ENCODE data around the gene MTHFD2L. TPM values are rescaled to one million over a fixed set of nuclear protein-coding genes. Genes with fewer than 3 reads are reported as not detected.
"Not testable (repeated sequence)": the region's sequence is repeated elsewhere in the genome, so short reads cannot be mapped to it uniquely, and the experiment has no call there.

Gene MTHFD2L
- total RNA-seq, 2 experiments from 2014 or later = 6.5 to 6.8 TPM

DNA sequence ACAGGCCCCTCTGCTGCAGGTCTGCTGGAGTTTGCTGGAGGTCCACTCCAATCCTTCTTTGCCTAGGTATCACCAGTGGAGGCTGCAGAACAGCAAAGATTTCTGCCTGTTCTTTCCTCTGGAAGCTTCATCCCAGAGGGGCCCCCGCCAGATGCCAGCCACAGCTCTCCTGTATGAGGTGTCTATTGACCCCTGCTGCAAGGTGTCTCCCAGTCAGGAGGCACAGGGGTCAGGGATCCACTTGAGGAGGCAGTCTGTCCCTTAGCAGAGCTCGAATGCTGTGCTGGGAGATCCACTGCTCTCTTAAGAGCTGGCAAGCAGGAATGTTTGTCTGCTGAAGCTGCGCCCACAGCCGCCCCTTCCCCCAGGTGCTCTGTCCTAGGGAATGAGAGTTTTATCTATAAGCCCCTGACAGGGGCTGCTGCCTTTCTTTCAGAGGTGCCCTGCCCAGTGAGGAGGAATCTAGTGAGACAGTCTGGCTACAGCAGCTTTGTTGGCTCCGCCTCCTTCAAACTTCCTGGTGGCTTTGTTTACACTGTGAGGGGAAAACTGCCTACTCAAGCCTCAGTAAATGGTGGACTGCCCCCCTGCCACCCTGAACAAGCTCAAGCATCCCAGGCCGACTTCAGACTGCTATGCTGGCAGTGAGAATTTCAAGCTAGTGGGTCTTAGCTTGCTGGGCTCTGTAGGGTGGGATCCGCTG, 56.7 kb downstream of the MTHFD2L start:
- not testable (repeated sequence) for H3K4me3 Mint-ChIP-seq; H3K27ac Mint-ChIP-seq; H3K36me3 Mint-ChIP-seq; H3K27me3 Mint-ChIP-seq; H3K9me3 Mint-ChIP-seq (ENCODE audit: low read depth); H3K4me1 Mint-ChIP-seq; DNase-seq; ATAC-seq
- CTCF ChIA-PET = interaction anchor here (0.8 to 1.2 kb wide), 2 partner anchors 14 to 15 kb away, joined by 3 to 5 read pairs; no protein-coding TSS in a partner anchor

DNA sequence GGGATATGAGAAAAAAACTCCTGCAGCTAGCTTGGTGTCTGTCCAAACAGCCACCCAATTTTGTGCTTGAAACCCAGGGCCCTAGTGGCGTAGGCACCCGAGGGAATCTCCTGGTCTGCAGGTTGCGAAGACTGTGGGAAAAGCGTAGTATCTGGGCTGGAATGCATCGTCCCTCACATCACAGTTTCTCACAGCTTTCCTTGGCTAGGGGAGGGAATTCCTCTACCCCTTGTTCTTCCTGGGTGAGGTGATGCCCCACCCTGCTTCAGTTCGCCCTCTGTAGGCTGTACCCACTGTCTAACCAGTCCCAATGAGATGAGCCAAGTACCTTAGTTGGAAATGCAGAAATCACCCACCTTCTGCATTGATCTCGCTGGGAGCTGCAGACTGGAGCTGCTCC, 57.3 kb downstream of the MTHFD2L start:
- H3K9me3 Mint-ChIP-seq (ENCODE audit: low read depth); H3K4me1 Mint-ChIP-seq; ATAC-seq; H3K27ac Mint-ChIP-seq; H3K27me3 Mint-ChIP-seq; H3K36me3 Mint-ChIP-seq; H3K4me3 Mint-ChIP-seq; DNase-seq: not testable (repeated sequence)
- CTCF ChIA-PET = interaction anchor here (0.8 to 1.4 kb wide), 3 partner anchors 13 to 15 kb away, joined by 3 to 5 read pairs (median 3); no protein-coding TSS in a partner anchor

DNA sequence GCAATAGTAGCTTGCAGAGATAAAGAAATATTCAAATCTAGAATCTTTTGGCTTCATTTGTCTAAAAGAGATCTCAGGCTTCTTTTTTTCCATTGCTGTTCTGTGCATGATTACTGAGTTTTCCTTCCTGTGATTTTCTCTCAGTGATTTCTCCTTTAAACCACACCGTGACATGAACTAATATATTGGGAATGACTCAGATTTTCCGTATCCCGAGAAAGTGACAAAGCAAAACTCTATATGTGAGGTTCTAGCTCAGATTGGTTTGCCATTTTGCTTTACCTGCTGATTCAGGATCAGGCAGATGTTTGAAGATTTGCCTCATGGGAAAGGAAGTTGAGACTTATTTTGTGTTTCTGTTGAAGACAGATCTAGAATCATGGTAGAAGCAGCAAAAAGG, 59.4 kb downstream of the MTHFD2L start:
- Mint-ChIP-seq H3K4me3 (no peak overlapping the region), H3K27me3 (no peaks in the 10 kb centered on the region), H3K27ac (no peak overlapping the region), H3K36me3 (peaks cover 5% of the 10 kb centered on the region), H3K4me1 (no peaks in the 10 kb centered on the region), H3K9me3 (ENCODE audit: low read depth) (no peaks in the 10 kb centered on the region)
- CTCF ChIA-PET = no interaction called here
- no peak for DNase-seq
- ATAC-seq = no peak

DNA sequence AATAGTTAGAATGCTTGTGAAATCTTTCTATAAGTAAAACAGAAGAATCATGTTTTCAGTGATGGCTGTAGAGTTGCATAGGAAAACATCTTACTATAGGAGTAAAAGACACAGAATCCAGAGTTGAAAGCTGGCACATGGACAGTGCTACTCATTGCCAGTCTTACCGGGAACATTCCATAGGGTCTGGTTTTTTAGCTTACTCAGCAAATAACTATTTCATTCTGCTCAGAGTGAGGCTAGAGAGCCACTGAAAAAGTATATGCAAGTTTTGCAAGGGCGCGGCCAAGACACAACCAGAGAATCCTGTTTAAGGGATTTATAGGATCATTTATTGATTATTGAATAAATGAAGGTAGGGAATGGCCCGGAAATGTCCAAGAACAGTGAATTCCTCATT, 60.3 kb downstream of the MTHFD2L start:
- DNase-seq (no peak), ATAC-seq (no peak)
- no peaks in the 10 kb centered on the region for H3K9me3 Mint-ChIP-seq (ENCODE audit: low read depth)
- peaks cover 4% of the 10 kb centered on the region for H3K36me3 Mint-ChIP-seq
- H3K4me3 Mint-ChIP-seq = no peak overlapping the region
- H3K4me1 Mint-ChIP-seq = no peaks in the 10 kb centered on the region
- no peaks in the 10 kb centered on the region for H3K27me3 Mint-ChIP-seq
- no peak overlapping the region for H3K27ac Mint-ChIP-seq
- CTCF ChIA-PET = interaction anchor here (0.6 to 1.3 kb wide), 2 partner anchors 10 to 94 kb away, joined by 3 to 4 read pairs; no protein-coding TSS in a partner anchor

DNA sequence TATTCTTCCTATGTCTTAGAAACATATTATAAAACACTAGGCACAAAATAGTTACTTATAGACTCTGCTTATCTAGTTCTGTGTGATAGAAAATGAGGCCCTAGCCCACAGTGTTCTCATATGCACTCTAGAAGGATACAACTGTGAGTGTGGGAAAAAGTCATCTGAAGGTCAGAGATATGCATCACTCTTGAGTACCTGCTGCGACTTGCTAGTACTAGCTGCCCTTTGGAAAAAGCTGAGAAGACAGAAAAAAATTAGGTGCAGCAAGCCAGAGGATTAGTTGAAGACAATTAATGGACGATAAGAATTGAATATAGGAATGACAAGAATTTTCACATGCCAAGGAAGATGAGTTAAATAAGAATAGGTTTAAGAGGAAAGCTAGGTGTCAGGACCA, 61.3 kb downstream of the MTHFD2L start:
- Mint-ChIP-seq H3K4me3 (no peak overlapping the region), H3K27ac (no peak overlapping the region), H3K9me3 (ENCODE audit: low read depth) (no peaks in the 10 kb centered on the region), H3K36me3 (no peaks in the 10 kb centered on the region), H3K4me1 (no peaks in the 10 kb centered on the region), H3K27me3 (no peaks in the 10 kb centered on the region)
- ATAC-seq = no peak
- DNase-seq = no peak
- CTCF ChIA-PET = interaction anchor here (0.7 kb wide), 1 partner anchor 13 kb away, joined by 3 read pairs; no protein-coding TSS in a partner anchor

DNA sequence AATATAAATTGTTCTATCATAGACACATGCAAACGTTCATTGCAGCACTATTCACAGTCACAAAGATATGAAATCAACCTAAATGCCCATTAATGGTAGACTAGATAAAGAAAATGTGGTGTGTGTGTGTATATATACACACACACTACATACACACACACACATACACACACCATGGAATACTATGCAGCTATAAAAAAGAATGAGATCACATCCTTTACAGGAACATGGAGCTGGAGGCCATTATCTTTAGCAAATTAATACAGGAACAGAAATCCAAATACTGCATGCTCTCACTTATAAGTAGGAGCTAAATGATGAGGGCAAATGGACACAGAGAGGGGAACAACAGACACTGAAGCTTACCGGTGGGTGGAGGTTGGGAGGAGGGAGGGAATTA, 65.2 kb downstream of the MTHFD2L start:
- ATAC-seq (no peak), DNase-seq (no peak)
- no peaks in the 10 kb centered on the region for H3K27me3 Mint-ChIP-seq
- CTCF ChIA-PET = no interaction called here
- H3K4me1 Mint-ChIP-seq = no peaks in the 10 kb centered on the region
- H3K36me3 Mint-ChIP-seq = no peaks in the 10 kb centered on the region
- no peak overlapping the region for H3K27ac Mint-ChIP-seq
- H3K4me3 Mint-ChIP-seq = no peak overlapping the region
- H3K9me3 Mint-ChIP-seq (ENCODE audit: low read depth) = no peaks in the 10 kb centered on the region

DNA sequence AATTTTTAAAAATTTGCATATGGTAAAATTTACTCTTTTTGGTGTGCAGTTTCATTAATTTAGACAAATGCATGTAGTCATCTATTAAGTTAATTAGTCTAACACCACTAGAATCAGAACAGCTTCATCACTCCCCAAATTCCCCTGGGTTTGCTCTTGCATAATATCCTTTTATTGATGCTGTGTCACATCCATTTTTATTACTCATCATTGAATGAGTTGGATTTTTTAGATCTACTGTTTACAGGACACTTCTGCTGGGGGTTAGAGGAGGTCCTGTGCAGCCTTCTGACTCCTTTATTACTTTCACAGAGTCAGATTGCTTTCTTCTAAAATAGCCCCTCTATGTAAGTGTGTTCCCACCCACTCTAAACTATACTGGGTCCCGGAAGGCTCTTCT, 65.9 kb downstream of the MTHFD2L start:
- DNase-seq (no peak), ATAC-seq (no peak)
- no peaks in the 10 kb centered on the region for H3K9me3 Mint-ChIP-seq (ENCODE audit: low read depth)
- no peaks in the 10 kb centered on the region for H3K27me3 Mint-ChIP-seq
- no peak overlapping the region for H3K4me3 Mint-ChIP-seq
- no peaks in the 10 kb centered on the region for H3K4me1 Mint-ChIP-seq
- H3K27ac Mint-ChIP-seq = no peak overlapping the region
- CTCF ChIA-PET = interaction anchor here (1.0 kb wide), 1 partner anchor 19 kb away, joined by 3 read pairs; no protein-coding TSS in a partner anchor
- no peaks in the 10 kb centered on the region for H3K36me3 Mint-ChIP-seq

DNA sequence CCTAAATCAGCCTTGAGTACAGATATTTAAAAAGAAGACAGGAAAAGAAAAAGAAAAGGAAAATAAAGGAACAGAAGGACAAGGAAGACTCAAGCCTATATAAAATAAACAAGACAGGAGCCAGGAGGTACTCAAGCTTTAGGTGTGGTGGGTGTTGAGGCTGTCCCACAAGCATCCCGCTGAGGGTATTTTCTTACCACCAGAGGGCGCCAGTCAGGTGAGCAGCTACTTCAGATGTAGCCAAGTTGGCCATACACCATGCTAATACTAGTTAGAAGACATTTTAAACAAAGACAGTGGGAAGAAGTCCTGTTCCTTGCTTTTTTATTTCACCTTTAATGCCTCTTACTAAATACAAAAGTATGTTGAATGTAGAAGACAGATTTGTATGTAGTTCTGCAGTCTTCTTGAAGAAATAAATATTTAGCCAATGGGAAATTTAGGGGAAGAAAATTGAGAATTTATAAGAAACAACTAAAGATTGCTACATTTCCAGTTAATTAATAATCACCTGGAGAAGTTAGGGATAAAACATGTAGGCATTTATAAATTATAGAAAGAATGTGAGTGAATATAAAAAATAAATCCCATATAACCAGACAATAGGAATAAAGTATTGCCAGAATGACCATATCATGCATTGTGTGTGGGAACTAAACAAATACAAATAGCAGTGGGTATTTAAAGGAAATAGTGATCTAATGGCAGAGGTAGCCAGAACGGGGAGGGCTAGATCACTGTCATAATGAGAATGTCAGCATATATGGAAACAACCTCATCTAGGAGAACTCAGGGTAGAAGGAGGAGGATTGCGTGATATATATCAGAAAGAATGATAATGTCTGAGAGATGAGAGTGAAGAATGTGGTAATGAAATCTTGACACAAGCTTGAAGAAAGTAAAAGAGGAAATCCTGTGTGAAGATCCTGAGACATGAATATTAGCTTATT, 71.0 kb downstream of the MTHFD2L start:
- Mint-ChIP-seq H3K4me1 (peaks cover 16% of the 10 kb centered on the region), H3K27me3 (no peaks in the 10 kb centered on the region), H3K36me3 (no peaks in the 10 kb centered on the region), H3K4me3 (no peak overlapping the region), H3K27ac (no peak overlapping the region), H3K9me3 (ENCODE audit: low read depth) (no peaks in the 10 kb centered on the region)
- CTCF ChIA-PET = interaction anchor here (0.8 to 3.1 kb wide), 16 partner anchors 11 to 93 kb away, joined by 3 to 19 read pairs (median 4); partner anchors contain the start of gene EPGN
- ATAC-seq (peak; percentile 89), DNase-seq (peak; percentile 84)

DNA sequence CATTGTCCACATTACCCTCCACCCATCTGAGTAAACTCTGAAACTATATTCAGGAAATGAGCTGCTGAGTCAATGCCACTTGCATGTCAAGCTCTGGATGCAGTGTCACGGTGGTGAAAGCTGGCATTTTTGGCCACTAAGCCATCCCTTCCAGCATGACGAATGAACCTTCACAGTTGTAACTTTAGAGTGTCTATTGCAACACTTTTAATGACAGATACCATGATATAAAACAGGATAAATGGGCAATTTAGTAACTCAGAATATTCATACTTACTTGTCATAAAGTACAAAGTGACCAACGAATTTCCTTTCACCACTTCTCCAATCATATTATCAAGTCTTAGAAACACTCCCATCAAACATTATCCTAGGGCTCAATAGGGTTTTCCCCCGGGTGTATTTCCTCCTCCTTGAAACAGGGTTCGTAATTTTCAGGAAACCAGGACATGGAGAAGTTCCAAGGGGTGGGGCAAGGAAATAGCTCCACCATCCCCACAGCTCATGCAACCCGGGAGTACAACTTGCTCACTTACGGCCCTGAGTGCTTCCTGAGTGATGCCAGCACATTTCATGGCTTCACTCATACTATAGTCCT, 73.1 kb downstream of the MTHFD2L start:
- Mint-ChIP-seq H3K27me3 (no peaks in the 10 kb centered on the region), H3K9me3 (ENCODE audit: low read depth) (no peaks in the 10 kb centered on the region), H3K4me3 (no peak overlapping the region), H3K27ac (no peak overlapping the region), H3K4me1 (peaks cover 25% of the 10 kb centered on the region), H3K36me3 (no peaks in the 10 kb centered on the region)
- ATAC-seq (peak; percentile 49), DNase-seq (peak; percentile 53)
- CTCF ChIA-PET = interaction anchor here (3.1 kb wide), 1 partner anchor 41 kb away, joined by 19 read pairs; no protein-coding TSS in a partner anchor

DNA sequence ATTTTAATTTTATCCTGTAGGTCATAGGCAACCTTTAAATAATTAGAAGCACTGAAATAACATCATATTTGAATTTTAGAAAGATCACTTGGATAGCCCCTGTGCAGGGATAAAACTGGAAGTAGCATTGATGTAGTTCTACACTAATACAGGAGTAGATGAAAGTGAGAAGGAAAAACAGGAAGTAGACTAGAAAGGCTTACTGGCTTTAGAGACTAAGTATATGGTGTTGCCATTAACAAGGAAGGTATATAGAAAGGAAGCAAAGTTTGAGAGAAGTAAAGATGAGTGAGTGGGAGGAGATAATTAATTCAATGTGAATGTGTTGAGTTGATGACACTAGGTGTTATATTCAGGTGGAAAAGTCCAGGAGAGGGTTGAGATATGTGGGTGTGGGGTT, 77.2 kb downstream of the MTHFD2L start:
- Mint-ChIP-seq H3K4me1 (peaks cover 20% of the 10 kb centered on the region), H3K4me3 (no peak overlapping the region), H3K36me3 (peaks cover 1% of the 10 kb centered on the region), H3K9me3 (ENCODE audit: low read depth) (no peaks in the 10 kb centered on the region), H3K27me3 (no peaks in the 10 kb centered on the region), H3K27ac (no peak overlapping the region)
- DNase-seq (no peak), ATAC-seq (no peak)
- CTCF ChIA-PET = no interaction called here

DNA sequence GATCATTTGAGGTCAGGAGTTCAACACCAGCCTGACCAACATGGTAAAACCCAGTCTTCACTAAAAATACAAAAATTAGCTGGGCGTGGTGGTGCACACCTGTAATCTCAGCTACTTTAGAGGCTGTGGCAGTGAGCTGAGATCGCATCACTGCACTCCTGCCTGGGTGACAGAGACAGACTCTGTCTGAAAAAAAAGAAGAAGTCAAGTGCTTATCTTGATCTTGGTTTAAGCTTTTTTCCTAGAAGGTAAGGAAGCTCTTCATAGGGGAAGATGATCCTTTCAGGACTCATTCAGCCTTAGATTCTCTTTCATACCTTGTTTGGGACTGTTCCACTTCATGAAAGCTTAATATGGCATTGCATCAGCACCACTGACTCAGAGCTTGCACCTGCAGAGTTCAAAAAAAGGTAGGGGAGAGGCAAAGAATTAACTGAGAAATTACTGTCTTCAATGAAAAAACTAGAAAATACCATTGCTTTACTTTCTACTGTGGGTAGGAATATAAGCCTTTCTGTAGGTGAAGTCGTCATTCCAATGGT, 79.6 kb downstream of the MTHFD2L start:
- no peak for DNase-seq
- Mint-ChIP-seq H3K4me3 (no peak overlapping the region), H3K36me3 (peaks cover 1% of the 10 kb centered on the region), H3K4me1 (peaks cover 9% of the 10 kb centered on the region), H3K27ac (no peak overlapping the region), H3K9me3 (ENCODE audit: low read depth) (no peaks in the 10 kb centered on the region), H3K27me3 (no peaks in the 10 kb centered on the region)
- CTCF ChIA-PET = no interaction called here
- ATAC-seq = no peak

DNA sequence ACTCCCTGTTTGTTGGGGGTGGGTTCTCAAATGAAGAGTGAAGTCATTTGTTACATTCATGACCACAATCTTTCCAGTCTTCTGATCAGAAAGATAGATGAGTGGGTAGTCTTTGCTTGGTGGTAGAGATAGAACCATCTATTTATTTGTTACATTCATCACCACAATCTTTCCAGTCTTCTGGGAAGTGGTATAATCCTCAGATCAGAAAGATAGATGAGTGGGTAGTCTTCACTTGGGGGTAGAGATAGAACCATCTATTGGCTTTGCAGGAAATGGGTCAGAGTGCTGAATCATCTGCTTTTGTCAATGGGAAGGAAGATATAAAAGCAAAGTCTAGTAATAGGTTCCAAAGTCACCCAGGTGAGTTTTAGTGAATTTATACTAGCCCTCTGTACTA, 86.1 kb downstream of the MTHFD2L start:
- DNase-seq = no peak
- H3K27ac Mint-ChIP-seq = no peak overlapping the region
- CTCF ChIA-PET = interaction anchor here (1.2 kb wide), 1 partner anchor 16 kb away, joined by 3 read pairs; no protein-coding TSS in a partner anchor
- peaks cover 8% of the 10 kb centered on the region for H3K4me1 Mint-ChIP-seq
- no peaks in the 10 kb centered on the region for H3K27me3 Mint-ChIP-seq
- ATAC-seq = peak; percentile 64
- no peak overlapping the region for H3K4me3 Mint-ChIP-seq
- peaks cover 1% of the 10 kb centered on the region for H3K36me3 Mint-ChIP-seq
- H3K9me3 Mint-ChIP-seq (ENCODE audit: low read depth) = no peaks in the 10 kb centered on the region

DNA sequence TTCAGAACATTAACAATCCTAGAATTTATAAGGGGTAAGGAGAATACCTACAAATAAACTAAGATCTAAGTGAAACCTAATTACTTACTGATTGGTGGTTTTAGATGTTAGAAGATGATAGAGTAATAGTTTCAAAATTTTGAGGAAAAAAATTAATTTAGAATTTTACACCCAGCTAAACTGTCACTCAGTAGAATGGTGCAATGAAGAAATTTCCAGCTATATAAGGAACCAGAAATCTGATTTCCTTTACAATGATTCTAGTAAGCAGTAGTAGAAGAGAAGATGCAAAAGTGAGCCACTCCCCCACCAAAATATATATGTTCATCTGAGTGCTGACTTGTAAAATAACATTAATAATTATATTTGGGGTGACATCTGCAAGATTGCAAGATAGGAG, 95.0 kb downstream of the MTHFD2L start:
- no peak overlapping the region for H3K4me3 Mint-ChIP-seq
- DNase-seq (no peak), ATAC-seq (no peak)
- H3K4me1 Mint-ChIP-seq = no peaks in the 10 kb centered on the region
- peaks cover 14% of the 10 kb centered on the region for H3K9me3 Mint-ChIP-seq (ENCODE audit: low read depth)
- no peak overlapping the region for H3K27ac Mint-ChIP-seq
- CTCF ChIA-PET = no interaction called here
- H3K27me3 Mint-ChIP-seq = no peaks in the 10 kb centered on the region
- H3K36me3 Mint-ChIP-seq = peaks cover 10% of the 10 kb centered on the region
